Right lobe of liver (tissue), 4 donors: Measurements from ENCODE around the gene RARRES2.

Experiments used
- POLR2A ChIP-seq: fragments of 450-650 bp; IDR thresholded peaks from one replicate; pipeline ENCODE4 v1.6.1; 2017; ENCODE audit warnings: antibody characterized with exemption, mild to moderate bottlenecking
- TF ChIP-seq, protein P1 (sequence below), 4 donors: fragments of 200-600 bp in 3 of 4; fragments of 450-650 bp in 1 of 4; IDR thresholded peaks; one replicate each; pipeline versions ENCODE4 v1.5.1 to v1.8.0; 2016 to 2022; ENCODE audit warnings: antibody characterized with exemption in 4 of 4, mild to moderate bottlenecking in 2 of 4
- donor health status: DM: no; HTN: no; CAD: no.
- donor health status: DM: no; HTN: no; CAD: no.
- donor health status: DM: no; HTN: yes; CAD: no.

DNA sequence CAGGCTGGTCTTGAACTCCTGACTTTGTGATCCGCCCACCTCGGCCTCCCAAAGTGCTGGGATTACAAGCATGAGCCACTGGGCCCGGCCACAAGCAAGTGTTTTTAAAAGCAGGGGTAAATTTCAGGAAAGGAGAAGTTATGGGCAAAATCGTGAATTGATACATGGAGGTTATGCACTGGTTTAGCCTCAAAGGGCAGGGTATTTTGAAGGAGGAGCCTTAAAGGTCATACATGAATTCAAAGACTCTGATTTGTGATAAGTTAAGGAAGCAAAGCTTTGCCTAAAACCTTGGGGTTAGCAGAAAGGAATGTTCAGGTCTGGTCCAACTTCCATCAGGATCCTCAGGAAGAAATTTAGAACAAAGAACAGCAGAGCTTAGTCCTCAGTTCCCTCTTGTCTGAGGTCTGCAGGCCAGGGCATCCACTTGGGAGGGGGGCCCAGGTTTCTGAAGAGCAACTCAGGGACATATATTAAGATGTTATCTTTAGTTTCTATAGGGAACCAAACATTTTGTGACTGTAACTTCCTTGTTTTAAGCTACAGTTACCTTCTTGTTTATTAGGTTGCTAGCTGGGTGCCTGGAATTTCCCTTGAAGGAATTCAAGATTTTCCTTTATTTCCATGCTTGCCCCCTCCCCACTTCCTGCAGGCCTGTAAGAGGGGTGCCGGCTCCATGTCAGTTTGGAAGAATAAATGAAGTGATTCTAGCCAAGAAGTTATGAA is 24.4 kb upstream of the RARRES2 start:
- TF ChIP-seq, protein P1, sequence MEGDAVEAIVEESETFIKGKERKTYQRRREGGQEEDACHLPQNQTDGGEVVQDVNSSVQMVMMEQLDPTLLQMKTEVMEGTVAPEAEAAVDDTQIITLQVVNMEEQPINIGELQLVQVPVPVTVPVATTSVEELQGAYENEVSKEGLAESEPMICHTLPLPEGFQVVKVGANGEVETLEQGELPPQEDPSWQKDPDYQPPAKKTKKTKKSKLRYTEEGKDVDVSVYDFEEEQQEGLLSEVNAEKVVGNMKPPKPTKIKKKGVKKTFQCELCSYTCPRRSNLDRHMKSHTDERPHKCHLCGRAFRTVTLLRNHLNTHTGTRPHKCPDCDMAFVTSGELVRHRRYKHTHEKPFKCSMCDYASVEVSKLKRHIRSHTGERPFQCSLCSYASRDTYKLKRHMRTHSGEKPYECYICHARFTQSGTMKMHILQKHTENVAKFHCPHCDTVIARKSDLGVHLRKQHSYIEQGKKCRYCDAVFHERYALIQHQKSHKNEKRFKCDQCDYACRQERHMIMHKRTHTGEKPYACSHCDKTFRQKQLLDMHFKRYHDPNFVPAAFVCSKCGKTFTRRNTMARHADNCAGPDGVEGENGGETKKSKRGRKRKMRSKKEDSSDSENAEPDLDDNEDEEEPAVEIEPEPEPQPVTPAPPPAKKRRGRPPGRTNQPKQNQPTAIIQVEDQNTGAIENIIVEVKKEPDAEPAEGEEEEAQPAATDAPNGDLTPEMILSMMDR (IDR thresholded peaks at IDR 0.05), result no peak
- TF ChIP-seq POLR2A, result no peak
